Colon (tissue), 2 donors: ENCODE measurements around the gene CASP2.
"Not testable (repeated sequence)": the region's sequence is repeated elsewhere in the genome, so short reads cannot be mapped to it uniquely, and the experiment has no call there.

ENCODE experiments used
- FAIRE-seq: peaks from 2 replicates; lab custom pipeline; 2012; peaks lifted over from hg19 to GRCh38; lab: Jason Lieb, UNC
- donor health status: control.
- donor health status: control.

The CASP2 gene

GRCh38 chr7:143265017-143265693, 23.0 kb upstream of the CASP2 start:
- no peak for FAIRE-seq

GRCh38 chr7:143269251-143269650, 18.9 kb upstream of the CASP2 start:
- FAIRE-seq: no peak

GRCh38 chr7:143271240-143271639, 16.9 kb upstream of the CASP2 start:
- no peak for FAIRE-seq

- no peak for FAIRE-seq
Observed at GRCh38 chr7:143272871-143273270, 15.3 kb upstream of the CASP2 start.

GRCh38 chr7:143279186-143280098, 8.7 kb upstream of the CASP2 start:
- no peak for FAIRE-seq

GRCh38 chr7:143280160-143280559, 8.0 kb upstream of the CASP2 start:
- no peak for FAIRE-seq

GRCh38 chr7:143280566-143280965, 7.6 kb upstream of the CASP2 start:
- no peak for FAIRE-seq

- no peak for FAIRE-seq
Observed at GRCh38 chr7:143281529-143281928, 6.6 kb upstream of the CASP2 start.

GRCh38 chr7:143282124-143282523, 6.0 kb upstream of the CASP2 start:
- FAIRE-seq: no peak

- no peak for FAIRE-seq
Observed at GRCh38 chr7:143283381-143283780, 4.8 kb upstream of the CASP2 start.

GRCh38 chr7:143284591-143285469, 3.3 kb upstream of the CASP2 start, which contains the start of gene TMEM139:
Gene TMEM139 (plus strand): TSS chr7:143284958. CDS start chr7:143285958, 1,000 bp downstream.
- no peak for FAIRE-seq

- FAIRE-seq: no peak
Observed at GRCh38 chr7:143285470-143285778, 2.7 kb upstream of the CASP2 start.

- FAIRE-seq: no peak
Observed at GRCh38 chr7:143285806-143286521, 2.2 kb upstream of the CASP2 start.

- no peak for FAIRE-seq
Observed at GRCh38 chr7:143286522-143286890, 1.6 kb upstream of the CASP2 start.

- no peak for FAIRE-seq
Observed at GRCh38 chr7:143287339-143287934, 714 bp upstream of the CASP2 start.

- FAIRE-seq: no peak
Observed at GRCh38 chr7:143288836-143289235, 685 bp downstream of the CASP2 start.

GRCh38 chr7:143289421-143289820, 1.3 kb downstream of the CASP2 start:
- no peak for FAIRE-seq

- not testable (repeated sequence) for FAIRE-seq
Observed at GRCh38 chr7:143289888-143290287, 1.7 kb downstream of the CASP2 start.

- FAIRE-seq: no peak
Observed at GRCh38 chr7:143290293-143290692, 2.1 kb downstream of the CASP2 start.

- FAIRE-seq: no peak
Observed at GRCh38 chr7:143292876-143293275, 4.7 kb downstream of the CASP2 start.

GRCh38 chr7:143295870-143296269, 7.7 kb downstream of the CASP2 start:
- no peak for FAIRE-seq

GRCh38 chr7:143296686-143297085, 8.5 kb downstream of the CASP2 start:
- no peak for FAIRE-seq
